HG03095 (cell line): Measurements from ENCODE around the gene TRIM45.
"Not testable (repeated sequence)": the region's sequence is repeated elsewhere in the genome, so short reads cannot be mapped to it uniquely, and the experiment has no call there.

Experiments used
- ATAC-seq: cut with Tn5 transposase; IDR thresholded peaks from one replicate; pipeline ENCODE4 v1.9.1; 2021; ENCODE audit warnings: moderate library complexity; ENCODE audit not compliant: unreplicated experiment

Gene TRIM45

DNA sequence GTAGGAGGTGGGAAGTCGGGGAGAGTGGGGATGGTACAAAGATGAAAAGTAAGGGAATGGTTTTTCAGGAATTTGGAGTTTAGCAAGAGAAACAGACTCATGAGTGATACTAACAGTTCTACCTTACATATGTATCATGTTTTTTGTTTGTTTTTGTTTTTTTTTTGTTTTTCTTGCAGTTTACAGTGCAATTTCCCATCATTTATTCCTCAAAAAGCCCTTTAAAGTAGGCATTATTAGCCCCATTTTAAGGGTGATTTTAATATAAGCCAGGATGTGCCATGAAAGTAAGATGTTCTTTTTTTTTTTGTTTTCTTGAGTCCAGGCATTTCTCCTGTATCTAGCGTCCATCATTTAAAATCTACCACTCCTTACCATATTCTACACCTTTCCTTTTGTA, 13.8 kb upstream of the TRIM45 start:
- ATAC-seq = no peak

DNA sequence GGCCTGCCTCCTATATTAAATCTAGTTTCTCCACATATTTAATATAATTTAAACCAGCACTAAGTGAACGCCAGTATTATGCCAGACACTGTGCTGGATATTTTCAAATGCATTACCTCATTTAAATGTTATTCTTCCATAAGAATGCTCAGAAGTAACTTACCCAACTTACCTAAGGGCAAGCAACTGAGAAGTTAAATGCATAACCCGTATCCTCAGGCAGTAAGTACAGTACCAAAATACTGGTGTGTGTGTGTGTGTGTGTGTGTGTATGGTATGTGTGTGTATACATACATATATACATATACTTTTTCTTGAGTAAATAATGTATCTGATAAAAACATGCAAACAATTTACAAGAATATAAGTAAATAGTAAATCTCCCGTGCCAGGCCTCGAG, 9.0 kb upstream of the TRIM45 start:
- no peak for ATAC-seq

DNA sequence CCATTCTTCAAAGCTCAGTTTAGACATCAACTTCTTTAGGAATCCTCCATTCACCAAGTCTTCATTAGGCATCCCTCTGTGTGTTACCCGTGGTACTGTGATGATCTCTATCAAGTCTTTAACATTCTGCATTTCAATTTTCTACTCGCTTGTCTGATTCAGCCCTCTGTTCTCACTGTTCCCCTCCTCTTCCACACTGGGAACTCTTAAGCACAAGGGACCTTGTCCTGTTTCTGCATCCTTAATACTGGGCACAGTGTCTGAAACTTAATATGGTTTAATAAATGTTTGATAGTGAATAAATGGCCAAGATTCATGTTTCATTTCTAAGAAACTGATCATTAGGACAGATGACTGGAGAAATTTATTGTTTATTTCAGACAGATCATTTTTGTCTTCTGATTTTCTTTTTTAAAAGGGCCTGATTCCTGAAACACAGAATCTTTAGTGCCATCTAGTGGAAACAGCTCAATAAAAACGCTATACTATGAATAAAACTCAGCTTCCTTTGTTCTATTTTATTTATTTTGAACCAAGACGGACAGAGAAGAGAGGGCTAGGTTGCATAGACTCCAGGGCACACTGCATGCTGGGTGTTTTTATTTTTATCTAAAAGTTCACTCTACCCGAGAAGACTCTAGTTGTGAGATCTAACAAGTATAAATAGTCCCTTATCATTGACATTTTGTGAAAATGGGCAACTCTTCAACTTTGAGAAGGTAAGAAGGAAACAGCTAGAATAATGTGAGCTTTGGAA, 7.0 kb upstream of the TRIM45 start:
- no peak for ATAC-seq

DNA sequence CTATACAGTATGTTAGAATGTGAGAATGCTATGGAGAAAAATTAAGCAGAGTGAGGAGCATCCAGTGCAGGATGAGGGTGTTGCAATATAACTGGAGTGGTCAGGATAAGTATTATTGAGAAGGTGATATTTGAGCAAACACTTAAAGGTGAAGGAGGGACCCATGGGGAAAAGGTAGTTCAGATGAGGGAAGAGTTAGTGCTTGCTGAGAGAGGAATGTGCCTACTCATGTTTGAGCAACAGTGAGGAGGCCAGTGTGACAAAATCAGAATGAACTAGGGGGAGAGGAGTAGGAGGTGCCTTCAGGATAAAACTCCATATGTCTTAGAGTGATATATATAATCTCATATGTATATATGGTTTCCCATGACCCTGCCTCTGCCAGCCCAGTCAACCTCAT, 6.2 kb upstream of the TRIM45 start:
- no peak for ATAC-seq

DNA sequence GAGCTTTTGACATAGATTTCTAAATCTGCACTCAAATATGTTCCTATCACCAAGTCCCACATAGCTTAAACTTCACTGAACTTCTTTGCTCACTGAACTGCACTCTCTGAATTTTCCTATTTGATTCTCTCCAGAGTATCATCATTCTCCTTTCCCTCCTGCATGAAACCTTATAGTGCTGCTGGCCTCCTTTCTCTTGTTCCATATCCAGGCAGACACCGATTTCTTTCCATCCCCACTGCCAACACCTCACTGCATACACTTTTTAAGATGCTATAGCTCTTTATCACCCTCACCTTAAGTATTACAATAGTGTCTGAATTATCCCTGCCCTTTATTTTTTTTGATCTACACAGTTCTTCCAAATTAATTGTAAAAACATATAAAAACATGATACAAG, 3.1 kb upstream of the TRIM45 start:
- ATAC-seq = no peak

DNA sequence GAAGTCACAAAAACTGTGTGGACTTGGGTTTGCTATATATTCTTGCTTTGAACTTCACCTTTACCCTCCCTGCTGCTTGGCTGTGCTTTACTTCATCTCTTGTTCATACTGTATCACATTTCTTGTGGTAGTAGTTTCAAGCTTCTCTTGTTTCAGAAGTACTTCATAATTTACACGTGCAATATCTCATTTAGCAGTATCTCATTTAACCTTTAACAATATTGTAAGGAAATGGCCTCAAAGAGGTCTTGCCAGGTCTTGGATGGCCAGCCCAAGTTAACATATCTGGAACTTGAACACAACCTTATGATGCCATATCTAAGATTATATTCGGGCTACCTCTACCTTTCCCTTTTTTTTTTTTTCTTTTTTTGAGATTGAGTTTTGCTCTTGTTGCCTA, 1.7 kb upstream of the TRIM45 start:
- no peak for ATAC-seq

DNA sequence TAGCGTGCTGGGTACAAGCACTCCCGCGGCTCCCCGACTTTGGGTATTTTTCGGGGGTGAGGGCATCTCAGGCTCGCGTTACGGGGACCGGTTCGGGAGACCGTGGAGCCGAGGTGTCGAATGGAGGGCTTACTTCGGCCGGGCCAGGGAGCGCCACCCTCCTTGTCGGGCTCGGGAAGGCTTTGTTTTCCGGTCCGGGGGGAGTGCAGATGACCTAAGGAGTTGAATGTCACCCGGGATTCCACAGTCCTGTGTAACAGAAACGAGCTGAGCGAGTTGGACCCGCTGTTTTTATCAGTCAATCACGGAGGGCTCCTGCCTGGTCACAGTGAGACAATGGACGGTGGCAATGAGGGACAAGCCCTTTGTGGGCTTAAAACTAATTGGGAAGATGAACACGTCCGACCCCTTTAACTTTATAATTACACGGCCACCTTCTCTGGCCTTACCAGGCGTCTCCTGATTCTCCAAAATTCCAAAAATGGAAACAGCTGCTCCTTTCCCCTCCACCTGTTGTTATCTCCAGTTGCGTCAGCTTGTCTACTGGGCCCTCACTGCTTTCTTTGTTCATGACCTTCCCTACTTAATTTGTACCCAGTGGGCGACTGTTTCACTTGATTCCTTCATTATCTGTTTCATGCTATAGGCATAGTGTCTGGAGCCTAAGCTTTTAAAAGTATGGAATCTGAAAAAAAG, 929 bp upstream of the TRIM45 start:
- no peak for ATAC-seq

DNA sequence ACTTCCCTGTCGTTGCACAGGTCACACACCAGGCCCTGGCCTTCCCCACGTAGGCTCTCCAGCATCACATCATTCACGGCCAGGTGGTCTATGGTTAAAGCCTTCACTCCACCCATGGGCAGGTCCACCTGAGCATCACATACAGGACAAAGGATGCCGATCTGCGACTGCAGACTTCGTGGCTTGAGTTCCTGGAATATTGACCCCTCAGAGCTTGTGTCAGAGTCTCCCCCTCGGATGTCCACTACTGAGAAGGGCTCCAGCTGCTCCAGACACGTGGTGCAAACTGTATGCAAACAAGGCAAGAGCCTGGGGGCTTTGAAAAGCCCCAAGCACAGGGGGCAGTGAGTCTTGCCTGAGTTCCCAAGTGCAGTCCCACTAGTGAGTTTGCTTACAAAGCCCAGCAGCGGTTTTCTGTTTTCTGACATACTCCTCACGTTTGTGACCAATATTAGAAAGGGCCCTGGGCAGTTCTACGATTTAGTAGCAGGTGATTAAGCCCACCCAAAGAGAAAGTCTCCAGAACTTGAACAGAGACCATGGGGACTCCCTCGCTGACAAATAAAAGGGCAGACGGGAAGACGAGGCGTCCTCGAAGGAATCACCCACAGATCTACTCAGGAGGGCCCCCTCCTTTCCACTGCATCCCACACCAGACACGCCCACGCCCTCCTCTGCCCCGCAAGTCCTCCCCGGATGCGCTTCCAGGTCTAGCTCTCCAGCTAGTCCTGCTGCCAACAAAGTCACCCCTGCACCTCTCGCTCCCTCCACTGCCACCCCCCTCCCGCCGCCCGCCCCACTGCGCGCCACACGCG, 568 bp downstream of the TRIM45 start:
- no peak for ATAC-seq

DNA sequence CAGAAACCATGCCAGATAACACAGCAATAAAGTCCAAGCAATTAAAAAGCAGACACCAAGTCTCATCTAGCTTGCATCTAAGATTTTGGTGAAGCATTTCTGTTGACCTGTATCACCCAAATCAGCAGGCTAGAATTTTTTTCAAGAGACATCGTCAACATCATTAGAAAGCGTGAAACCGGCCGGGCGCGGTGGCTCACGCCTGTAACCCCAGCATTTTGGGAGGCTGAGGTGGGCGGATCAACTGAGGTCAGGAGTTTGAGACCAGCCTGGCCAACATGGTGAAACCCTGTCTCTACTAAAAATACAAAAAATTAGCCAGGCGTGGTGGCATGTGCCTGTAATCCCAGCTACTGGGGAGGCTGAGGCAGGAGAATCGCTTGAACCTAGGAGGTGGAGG, 2.4 kb downstream of the TRIM45 start:
- not testable (repeated sequence) for ATAC-seq

DNA sequence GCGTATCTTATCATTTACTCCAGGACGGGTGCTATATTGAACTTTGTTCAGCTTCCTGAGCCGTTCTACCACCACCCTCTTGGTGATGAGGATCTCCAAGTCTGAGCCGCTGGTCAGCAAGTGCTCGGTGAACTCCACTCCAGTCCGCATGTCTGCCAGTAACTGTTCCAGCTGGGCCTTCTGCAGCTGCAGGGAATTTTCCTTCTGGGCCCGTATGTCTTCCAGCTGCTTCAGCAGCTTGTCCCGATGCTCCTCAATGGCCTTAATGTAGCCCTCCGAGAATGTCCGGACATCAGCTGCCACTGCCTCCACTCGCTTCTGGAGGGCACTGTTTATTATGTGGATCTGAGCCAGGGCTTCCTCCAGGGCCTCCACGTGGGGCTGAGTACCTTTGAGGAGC, 3.4 kb downstream of the TRIM45 start:
- no peak for ATAC-seq

DNA sequence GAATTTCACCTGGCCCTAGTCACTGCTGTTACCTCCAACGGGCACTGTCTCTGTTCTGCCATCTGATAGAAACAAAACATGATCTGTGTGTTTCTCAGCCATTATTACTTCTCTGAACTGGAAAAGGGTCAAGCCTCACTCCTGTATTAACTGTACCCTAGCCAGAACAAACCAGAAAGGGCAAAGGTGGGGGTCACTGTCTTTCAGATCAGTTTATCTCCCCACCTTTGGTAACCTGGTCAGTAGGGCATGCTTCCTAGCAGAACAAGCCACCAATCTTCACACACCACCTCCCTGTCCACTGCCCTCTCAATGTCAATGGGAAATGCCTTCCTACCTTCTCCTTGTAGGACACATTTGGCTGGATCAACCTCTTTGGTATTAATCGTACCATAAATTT, 3.9 kb downstream of the TRIM45 start:
- ATAC-seq = no peak

DNA sequence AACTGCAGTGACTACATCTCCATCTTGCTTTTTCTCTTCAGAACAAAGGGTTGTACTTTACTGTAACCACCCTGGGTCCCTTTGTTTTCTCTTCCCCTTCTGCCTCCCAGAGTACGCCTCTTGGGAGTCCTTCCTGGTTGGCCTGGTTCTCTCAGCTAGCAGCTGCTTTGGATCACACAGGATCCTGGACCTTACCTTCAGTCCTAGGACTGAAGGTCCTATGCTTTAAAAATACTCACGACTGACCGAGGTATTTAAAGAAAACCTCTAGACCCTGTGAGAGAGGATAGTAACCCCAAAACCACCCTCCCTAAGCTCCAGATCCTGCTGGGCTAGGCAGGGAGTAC, 4.8 kb downstream of the TRIM45 start:
- ATAC-seq = no peak

DNA sequence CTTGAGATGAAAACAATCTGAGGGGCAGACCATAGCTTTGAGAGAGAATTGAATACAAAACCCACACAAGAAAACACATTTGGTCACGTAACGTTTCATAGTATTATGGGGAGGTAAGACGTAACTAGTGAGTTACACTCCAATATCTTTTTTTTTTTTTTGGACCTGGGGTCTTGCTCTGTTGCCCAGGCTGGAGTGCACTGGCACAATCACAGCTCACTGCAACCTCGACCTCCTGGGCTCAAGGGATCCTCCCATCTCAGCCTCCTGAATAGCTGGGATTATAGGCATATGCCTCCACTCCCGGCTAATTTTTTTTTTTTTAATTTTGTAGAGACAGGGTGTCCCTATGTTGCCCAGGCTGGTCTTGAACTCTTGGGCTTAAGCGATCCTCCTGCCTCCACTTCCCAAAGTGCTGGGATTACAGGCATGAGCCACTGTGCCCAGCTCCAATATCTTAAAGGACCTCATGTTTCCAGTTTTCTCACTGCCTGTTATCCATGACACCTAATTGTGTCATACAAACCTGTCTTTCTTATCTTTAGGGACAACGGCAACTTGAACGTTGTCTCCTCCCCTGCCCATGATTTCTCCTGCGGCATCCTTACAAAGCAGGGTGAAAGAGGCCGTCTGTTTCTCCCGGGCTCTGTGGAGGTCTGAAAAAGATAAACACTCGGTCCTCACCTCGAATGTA, 5.3 kb downstream of the TRIM45 start:
- no peak for ATAC-seq

DNA sequence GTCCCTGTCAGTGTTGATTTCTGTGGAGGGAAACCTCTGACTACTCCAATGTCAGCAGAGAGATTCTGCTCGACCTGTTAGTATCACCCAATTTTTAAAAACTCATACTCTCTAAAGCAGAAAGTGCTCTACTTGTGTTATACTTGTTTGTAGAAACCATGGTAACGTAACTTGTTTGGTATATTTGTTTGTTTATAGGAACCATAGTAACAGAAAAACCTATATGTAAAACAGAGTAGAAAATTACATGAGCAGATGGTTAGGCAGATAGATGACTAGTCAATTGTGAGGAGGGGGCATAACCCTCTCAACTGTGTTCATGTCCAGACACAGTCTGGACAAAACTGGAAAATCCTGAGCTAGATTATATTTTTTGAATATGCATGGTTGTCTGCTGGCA, 6.7 kb downstream of the TRIM45 start:
- no peak for ATAC-seq

DNA sequence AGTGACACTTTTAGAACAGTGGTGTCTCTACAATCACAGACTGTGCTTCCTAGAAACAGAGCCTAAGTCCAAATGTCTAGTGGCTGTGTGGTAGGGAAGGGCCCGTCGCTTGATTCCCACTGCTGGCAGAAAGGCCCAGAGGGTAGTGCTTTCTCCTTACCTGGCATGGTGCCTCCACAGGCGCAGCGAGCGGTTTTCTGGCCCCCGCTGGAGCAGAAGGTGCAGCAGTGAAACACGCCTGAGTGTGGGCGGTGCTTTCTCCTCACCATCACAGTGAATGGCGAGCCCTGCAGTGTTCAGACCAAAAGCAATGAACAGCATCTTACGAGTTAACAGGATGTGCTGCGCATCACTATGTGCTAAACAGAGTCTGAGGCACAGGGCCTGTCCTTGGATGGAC, 8.3 kb downstream of the TRIM45 start:
- ATAC-seq = no peak

DNA sequence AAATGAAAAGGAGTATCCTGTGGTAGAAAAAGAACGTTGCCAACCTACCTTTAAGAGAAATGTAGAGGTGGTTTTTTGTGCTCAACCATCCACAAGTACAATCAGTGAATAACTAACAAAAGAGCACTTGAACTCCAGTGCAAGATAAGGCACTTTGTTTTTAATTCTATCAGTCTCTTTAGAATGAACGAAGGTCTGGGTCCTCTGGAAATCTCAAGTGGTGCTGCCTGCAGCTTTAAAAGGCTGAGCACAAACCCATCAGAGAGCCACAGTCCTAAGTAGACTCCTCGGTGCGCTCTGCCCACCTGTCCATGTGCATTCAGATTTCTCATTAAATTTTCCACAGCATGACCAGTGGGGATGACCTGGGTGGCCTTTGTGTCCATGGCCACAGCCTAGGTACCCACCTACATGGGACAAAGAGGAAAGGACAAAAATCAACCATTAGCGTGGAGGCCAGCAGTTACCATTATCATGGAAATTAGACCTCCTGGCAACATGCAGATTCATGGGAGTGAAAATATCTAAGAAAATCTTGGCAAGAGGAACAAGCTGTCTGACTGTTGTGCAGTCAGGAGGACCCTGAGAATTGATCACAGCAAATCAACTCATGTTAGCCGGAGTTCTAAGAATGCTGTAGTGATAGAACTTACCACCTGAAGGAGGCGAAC, 9.4 kb downstream of the TRIM45 start:
- ATAC-seq = no peak

DNA sequence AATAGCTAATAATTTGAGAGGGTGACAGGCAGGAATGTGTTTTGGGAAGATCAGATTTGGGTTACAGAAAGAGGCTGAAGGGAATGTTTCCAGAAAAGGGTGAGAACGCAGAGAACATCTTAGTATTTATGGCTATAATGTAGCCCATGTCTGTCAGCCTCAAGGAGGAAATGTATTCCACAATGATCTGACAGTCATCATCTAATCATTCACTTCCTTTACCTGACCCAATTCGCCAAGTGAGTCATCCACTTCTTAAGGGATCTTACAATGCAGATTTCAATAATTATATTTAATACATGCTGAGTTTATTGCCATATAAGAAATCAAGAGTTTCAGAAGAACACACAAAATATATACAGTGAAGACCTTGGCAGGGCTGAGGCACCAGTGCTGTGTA, 10.8 kb downstream of the TRIM45 start:
- no peak for ATAC-seq

DNA sequence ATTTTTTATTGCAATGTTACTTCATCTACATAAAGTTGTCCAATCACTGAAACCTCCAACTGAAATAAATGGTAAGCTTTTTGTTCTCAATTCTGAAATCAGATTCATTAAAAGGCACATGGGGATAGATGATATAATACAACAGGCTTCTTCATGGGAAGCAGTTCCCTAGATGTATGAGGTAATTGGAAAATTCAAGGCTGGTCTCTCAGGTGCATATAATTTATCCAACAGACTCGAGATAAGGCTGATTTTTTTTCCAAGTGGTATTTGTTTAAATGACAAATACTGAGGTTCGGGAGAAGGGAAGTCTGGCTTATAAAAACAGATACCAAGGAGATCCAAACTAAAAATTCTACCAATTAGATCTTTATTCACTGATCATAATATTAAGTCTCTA, 14.2 kb downstream of the TRIM45 start:
- ATAC-seq = no peak

DNA sequence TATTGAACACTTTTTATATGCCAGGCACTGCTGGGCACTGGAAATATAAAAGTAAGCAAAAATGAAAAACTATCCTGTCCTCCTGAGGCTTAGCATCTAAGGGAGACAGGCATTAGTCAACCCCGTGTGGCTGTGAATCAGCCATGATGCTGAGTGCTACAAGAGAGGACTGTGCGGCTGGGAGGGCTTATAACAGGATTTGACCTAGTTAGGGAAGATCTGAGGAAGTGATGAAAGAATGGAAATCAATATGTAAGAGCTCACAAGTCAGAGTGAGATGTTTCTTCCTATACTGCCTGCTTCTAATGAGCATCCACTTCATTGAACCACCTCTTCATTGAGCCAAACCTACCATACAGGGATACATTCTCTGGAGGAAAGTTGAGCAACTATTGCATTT, 15.1 kb downstream of the TRIM45 start:
- no peak for ATAC-seq

DNA sequence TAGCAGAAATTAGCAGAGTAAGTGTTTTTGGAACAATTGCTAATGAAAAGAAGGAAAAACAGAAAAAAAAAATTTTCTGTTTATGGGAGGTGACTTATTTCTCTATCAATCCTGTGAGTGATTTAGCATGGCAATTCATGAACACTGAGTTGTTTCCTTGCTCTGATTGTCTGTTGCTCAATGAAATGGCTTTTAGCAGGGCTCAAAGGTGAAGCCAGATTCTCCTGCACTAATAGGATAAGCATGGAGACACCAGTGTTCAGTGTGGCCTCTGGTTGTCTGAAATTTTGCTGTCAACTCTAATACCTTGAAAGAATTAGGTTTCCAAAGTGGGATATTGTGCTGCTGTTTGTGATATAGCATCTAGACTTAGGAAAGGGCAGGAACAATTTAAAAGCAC, 15.8 kb downstream of the TRIM45 start:
- no peak for ATAC-seq

DNA sequence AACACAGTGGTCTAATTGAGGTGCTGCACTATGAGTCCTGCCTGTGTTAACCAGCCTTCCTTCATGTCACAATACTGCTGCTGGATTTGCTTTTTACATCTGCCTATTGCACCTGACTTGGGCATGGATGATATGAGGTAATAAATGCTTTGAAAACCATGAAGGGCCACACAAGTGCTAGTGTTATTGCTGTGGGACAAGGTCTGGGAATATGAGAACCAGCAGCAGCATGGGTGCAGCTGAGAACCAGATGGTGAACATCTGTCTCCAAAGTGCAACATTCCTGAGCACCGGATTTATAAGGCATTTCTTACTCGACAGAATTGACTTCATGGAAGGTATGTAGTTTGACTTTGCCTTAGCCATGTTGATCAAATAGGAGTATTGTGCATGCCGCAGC, 16.6 kb downstream of the TRIM45 start:
- no peak for ATAC-seq
